ENCODE data around the gene RAB4A. TPM values are rescaled to one million over a fixed set of nuclear protein-coding genes. Genes with fewer than 3 reads are reported as not detected.

Gene RAB4A
- total RNA-seq, 6 donors from 2014 or later = 16.8 to 68.6 (median 42.4) TPM

DNA sequence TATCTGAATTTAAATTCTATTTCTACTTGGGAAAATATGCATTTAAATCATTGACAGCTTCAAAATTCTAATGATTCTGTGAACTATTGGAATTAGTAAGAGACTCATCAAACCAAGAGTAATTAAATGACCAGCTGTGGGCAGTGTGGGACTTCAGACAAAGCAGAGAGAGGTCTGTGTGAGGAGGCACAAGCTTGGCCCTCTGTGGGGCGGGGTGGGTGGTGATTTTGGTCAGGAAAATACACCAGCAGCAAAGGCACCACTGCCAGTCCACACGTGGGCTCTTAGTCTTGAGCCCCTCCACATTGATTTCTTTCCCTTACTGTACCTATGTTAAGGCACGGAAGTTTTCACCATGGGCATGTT, 39.2 kb upstream of the RAB4A start:
- 79 to 82% methylated on average over 3 of the region's 3 CpGs for WGBS, 2 donors
- no peak overlapping the region for H3K27ac ChIP-seq

GRCh38 chr1:229234870-229235472, 35.9 kb upstream of the RAB4A start:
- no peaks in the 10 kb centered on the region for H3K27me3 ChIP-seq
- 88 to 89% methylated on average over 13 of the region's 13 CpGs for WGBS, 2 donors
- H3K27ac ChIP-seq = no peak overlapping the region
- no peaks in the 10 kb centered on the region for H3K9me3 ChIP-seq
- ATAC-seq (ENCODE audit: low FRiP score in 2 of 2) (no peak), DNase-seq (no peak)
- TF ChIP-seq POLR2AphosphoS5 (IDR thresholded peaks at IDR 0.05) (no peak), CTCF (IDR thresholded peaks at IDR 0.05) (no peak), POLR2A (IDR thresholded peaks at IDR 0.05) (no peak), EP300 (IDR thresholded peaks at IDR 0.05) (no peak)
- peaks cover 4 to 13% (median 9%) of the 10 kb centered on the region in 4 donors for H3K4me1 ChIP-seq
- H3K4me3 ChIP-seq = no peak overlapping the region
- H3K36me3 ChIP-seq = no peaks in the 10 kb centered on the region

More for the DNA sequence above, 39.2 kb upstream of the RAB4A start:
- ATAC-seq (ENCODE audit: low FRiP score in 2 of 2) = no peak
- no peak overlapping the region for H3K4me3 ChIP-seq
- no peaks in the 10 kb centered on the region for H3K9me3 ChIP-seq
- no peak for TF ChIP-seq CTCF (IDR thresholded peaks at IDR 0.05)
- TF ChIP-seq POLR2A (IDR thresholded peaks at IDR 0.05) = no peak
- TF ChIP-seq EP300 (IDR thresholded peaks at IDR 0.05) = no peak
- TF ChIP-seq POLR2AphosphoS5 (IDR thresholded peaks at IDR 0.05) = no peak
- H3K4me1 ChIP-seq = peaks cover 14 to 28% (median 21%) of the 10 kb centered on the region in 4 donors
- DNase-seq = no peak
- H3K36me3 ChIP-seq = no peaks in the 10 kb centered on the region
- no peaks in the 10 kb centered on the region for H3K27me3 ChIP-seq

GRCh38 chr1:229237320-229237719, 33.6 kb upstream of the RAB4A start:
- no peak for TF ChIP-seq EP300 (IDR thresholded peaks at IDR 0.05)
- no peak for TF ChIP-seq CTCF (IDR thresholded peaks at IDR 0.05)
- no peak for TF ChIP-seq POLR2A (IDR thresholded peaks at IDR 0.05)
- TF ChIP-seq POLR2AphosphoS5 (IDR thresholded peaks at IDR 0.05) = no peak
- DNase-seq (no peak), ATAC-seq (ENCODE audit: low FRiP score in 2 of 2) (no peak)
- no peak overlapping the region for H3K27ac ChIP-seq
- H3K9me3 ChIP-seq = no peaks in the 10 kb centered on the region
- H3K4me3 ChIP-seq = no peak overlapping the region
- H3K4me1 ChIP-seq = no peaks in the 10 kb centered on the region
- no peaks in the 10 kb centered on the region for H3K36me3 ChIP-seq
- 46 to 64% methylated on average over 2 of the region's 2 CpGs for WGBS, 2 donors
- H3K27me3 ChIP-seq = no peaks in the 10 kb centered on the region

GRCh38 chr1:229238231-229238630, 32.7 kb upstream of the RAB4A start:
- no peak overlapping the region for H3K4me3 ChIP-seq
- no peaks in the 10 kb centered on the region for H3K36me3 ChIP-seq
- H3K4me1 ChIP-seq = no peaks in the 10 kb centered on the region
- 49 to 57% methylated on average over 1 of the region's 1 CpG for WGBS, 2 donors
- no peaks in the 10 kb centered on the region for H3K27me3 ChIP-seq
- ATAC-seq (ENCODE audit: low FRiP score in 2 of 2) (no peak), DNase-seq (no peak)
- no peak overlapping the region for H3K27ac ChIP-seq
- H3K9me3 ChIP-seq = no peaks in the 10 kb centered on the region
- TF ChIP-seq POLR2AphosphoS5 (IDR thresholded peaks at IDR 0.05) = no peak
- no peak for TF ChIP-seq CTCF (IDR thresholded peaks at IDR 0.05)
- no peak for TF ChIP-seq POLR2A (IDR thresholded peaks at IDR 0.05)
- no peak for TF ChIP-seq EP300 (IDR thresholded peaks at IDR 0.05)

Data from upper lobe of left lung (tissue), 6 donors.